RWPE1 (cell line): ENCODE measurements around the gene GNRH2.

ENCODE experiments used
- CTCF ChIA-PET: fragments of 350-600 bp; sonication (Branson Sonifier 250); formaldehyde crosslinking; extraction: SDS; loops from one replicate; lab custom pipeline; 2021; lab: Yijun Ruan, JAX
- POLR2A ChIA-PET: fragments of 400-600 bp; formaldehyde crosslinking; extraction: SDS; loops from one replicate; lab custom pipeline; 2020; ENCODE audit warnings: antibody characterized with exemption; ENCODE audit not compliant: low non-redundant PET; lab: Yijun Ruan, JAX
- DNase-seq: peaks from one replicate; pipeline ENCODE4 v3.0.0; 2012; ENCODE audit warnings: low spot score
- H3K27ac ChIP-seq: fragments of 450-650 bp; 2 replicates; pipeline ENCODE4 v1.5.1; 2017
- TF ChIP-seq, protein P1 (sequence below): fragments of 450-650 bp; conservative IDR thresholded peaks from 2 replicates; pipeline ENCODE4 v1.5.1; 2017; ENCODE audit warnings: low read depth, mild to moderate bottlenecking

The GNRH2 gene, protein sequence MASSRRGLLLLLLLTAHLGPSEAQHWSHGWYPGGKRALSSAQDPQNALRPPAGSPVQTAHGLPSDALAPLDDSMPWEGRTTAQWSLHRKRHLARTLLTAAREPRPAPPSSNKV

DNA sequence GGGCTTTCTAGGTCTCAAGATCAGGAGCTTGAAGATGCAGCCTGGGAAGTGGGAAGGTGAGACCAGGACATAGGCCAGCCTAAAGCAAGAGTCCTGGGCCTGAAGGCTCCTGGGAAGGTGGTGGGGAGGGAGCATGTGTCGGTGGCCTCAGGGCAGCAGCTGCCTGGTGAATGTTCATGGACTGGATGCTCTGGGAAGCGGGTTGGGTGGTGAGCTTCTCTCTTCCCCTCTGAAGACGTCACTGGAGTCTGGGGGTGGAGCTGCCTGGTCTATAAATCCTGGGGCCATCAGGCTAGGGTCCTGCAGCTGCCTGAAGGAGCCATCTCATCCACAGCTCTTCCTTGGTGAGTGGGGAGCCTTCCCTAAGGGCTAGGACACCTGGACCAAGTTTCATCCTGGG is at the start of gene GNRH2:
Gene GNRH2, plus strand, starts transcription at position 301 of the 400 bp plus-strand sequence. CDS start 793 bp downstream, outside the sequence.
- ChIA-PET POLR2A (no interaction called here), CTCF (interaction anchor here (0.5 kb wide), 1 partner anchor 173 kb away, joined by 3 read pairs; no protein-coding TSS in a partner anchor)
- DNase-seq: no peak
- peak within 1 kb of the TSS; percentile 45 for H3K27ac ChIP-seq
- TF ChIP-seq, protein P1, sequence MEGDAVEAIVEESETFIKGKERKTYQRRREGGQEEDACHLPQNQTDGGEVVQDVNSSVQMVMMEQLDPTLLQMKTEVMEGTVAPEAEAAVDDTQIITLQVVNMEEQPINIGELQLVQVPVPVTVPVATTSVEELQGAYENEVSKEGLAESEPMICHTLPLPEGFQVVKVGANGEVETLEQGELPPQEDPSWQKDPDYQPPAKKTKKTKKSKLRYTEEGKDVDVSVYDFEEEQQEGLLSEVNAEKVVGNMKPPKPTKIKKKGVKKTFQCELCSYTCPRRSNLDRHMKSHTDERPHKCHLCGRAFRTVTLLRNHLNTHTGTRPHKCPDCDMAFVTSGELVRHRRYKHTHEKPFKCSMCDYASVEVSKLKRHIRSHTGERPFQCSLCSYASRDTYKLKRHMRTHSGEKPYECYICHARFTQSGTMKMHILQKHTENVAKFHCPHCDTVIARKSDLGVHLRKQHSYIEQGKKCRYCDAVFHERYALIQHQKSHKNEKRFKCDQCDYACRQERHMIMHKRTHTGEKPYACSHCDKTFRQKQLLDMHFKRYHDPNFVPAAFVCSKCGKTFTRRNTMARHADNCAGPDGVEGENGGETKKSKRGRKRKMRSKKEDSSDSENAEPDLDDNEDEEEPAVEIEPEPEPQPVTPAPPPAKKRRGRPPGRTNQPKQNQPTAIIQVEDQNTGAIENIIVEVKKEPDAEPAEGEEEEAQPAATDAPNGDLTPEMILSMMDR: no peak

DNA sequence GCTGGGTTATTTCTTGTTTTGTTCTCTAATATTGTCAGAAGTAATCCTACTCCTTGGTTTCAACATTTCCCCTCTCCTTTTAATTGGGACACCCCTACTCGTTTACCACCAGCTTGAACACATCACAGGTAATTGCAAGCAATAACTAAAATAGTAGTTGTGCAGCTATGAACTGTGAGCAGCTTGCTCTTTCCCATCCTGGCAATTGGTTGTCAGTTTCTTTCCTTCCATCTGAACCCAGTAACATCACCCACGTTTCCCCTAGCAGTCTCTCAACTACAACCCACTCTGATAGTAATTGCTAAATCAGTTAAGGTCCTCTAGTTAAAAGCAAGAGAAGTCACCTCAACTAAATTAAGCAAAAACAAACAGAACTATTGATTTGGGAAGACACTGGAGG is 47.6 kb upstream of the GNRH2 start:
- CTCF ChIA-PET: no interaction called here
- H3K27ac ChIP-seq: no peak overlapping the region
- TF ChIP-seq, protein P1: no peak
- DNase-seq: no peak
- POLR2A ChIA-PET: no interaction called here

DNA sequence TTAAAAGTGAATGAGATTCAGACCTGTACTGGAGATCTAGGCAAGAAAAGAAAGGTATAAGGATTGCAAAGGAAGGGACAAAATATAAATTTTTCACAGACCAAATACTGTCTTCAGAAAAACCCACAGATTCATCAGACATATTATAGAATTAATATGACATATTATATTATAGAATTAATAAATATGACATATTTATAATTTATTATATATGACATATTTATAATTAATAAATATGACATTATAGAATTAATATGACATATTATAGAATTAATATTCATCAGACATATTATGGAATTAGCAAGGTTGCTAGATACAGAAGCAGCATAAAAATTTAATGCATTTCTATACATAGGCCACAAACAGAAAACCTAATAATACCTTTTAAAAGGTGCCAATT is 44.7 kb upstream of the GNRH2 start:
- ChIA-PET POLR2A (no interaction called here), CTCF (no interaction called here)
- no peak overlapping the region for H3K27ac ChIP-seq
- TF ChIP-seq, protein P1: no peak
- no peak for DNase-seq

DNA sequence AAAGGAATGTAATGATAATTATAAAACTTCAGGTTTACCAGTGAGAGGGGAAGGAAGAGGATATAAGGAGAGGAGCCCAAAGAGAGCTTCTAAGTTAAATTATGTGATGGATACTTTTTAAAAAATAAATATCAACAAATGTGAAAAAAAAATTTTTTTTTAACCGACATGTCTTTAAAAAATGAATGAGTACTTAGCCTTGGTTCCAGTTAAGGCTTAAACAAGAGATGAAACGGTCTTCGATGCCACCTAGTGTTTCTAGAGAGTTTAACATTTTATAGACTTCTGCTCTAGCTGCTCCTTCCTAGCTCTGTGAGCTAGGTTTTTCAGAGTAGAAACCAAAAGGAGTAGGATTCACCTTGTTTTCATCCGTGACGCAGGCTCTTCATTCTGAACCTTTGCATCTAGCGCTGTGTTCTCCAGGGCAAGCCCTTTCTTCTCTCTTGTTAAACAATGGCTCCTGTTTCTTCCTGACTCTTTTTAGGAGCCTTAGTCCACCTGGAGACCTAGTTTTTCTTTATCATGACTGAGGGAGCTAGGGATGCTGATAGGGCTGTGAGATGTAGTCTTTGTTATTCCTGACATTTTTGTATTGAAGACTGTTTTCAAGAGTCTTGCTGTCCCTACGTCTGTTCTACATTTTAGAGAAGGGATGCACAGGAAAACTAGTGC is 42.4 kb upstream of the GNRH2 start:
- peak; percentile 57 for DNase-seq

DNA sequence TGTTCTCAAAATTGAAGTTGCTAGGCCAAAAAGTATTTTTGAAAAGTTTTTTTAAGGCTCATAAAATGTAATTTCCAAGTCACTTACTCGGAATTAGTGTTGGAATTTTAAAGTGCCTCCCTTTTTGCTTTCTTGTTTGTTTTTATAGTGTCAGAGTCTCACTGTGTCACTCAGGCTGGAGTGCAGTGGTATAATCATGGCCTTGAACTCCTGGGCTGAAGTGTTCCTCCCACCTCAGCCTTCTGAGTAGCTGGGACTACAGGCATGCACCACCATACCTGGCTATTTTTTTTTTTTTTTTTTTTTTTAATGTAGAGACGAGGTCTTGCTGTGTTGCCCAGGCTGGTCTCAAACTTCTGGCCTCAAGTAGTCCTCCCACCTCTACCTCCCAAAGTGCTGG is 40.0 kb upstream of the GNRH2 start:
- no peak overlapping the region for H3K27ac ChIP-seq
- ChIA-PET POLR2A (no interaction called here), CTCF (interaction anchor here (0.6 kb wide), 3 partner anchors 51 to 1558 kb away, joined by 3 to 6 read pairs (median 4); no protein-coding TSS in a partner anchor)
- DNase-seq: no peak
- TF ChIP-seq, protein P1: no peak

More for the DNA sequence above, 42.4 kb upstream of the GNRH2 start:
- TF ChIP-seq, protein P1: peak; percentile 72
- no peak overlapping the region for H3K27ac ChIP-seq
- POLR2A ChIA-PET: no interaction called here
- CTCF ChIA-PET: interaction anchor here (0.6 to 1.5 kb wide), 9 partner anchors 53 to 1807 kb away, joined by 3 to 7 read pairs (median 4); partner anchors contain the start of gene IDH3B

DNA sequence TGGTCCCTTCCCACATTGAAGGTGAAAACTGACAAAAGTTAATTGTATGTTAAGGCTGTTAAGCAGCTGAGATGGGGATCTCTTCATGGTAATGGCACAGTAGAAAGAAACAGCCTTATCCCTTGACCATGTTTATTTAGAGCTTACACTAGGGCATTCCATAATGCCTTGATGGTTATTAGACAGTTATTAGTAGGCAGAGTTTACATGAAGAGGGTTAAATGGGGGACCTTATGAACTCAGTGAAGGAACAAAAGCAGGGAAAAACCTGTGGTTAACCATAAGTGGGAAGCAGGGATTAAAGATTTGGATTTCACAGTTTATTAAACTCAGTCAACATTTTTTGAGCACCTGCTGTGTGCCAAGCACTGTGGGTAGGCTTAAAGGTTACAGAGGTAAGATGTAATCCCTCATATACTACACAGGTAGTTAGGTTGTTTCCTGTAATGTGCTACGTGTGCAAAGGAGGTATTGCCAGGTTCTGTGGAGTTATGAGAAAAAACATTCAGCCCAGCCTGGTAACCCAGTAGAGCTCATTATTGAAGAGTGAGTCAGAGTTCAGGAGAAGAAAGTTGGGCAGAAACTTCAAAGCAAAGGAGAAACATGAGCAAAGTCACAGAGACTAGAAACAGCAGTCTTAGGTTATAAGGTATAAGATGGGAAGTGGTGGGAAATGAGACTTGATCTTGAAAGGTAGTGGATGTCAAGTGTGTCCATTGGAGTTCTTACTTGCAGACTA is 32.3 kb upstream of the GNRH2 start:
- TF ChIP-seq, protein P1: no peak
- no peak for DNase-seq
- H3K27ac ChIP-seq: no peak overlapping the region
- CTCF ChIA-PET: interaction anchor here (1.2 kb wide), 1 partner anchor 258 kb away, joined by 3 read pairs; no protein-coding TSS in a partner anchor
- POLR2A ChIA-PET: no interaction called here
